Superior temporal gyrus (tissue), 1 donor: Measurements from ENCODE around the gene PNPLA2.

Source experiments
- DNase-seq: peaks from one replicate; pipeline ENCODE4 v3.0.0-alpha.2; 2016; ENCODE audit errors: extremely low spot score

PNPLA2 gene

GRCh38 chr11:816433-816779, 2.3 kb upstream of the PNPLA2 start:
- no peak for DNase-seq

GRCh38 chr11:819129-819931, 616 bp downstream of the PNPLA2 start:
- peak; percentile 90 for DNase-seq

- peak; percentile 25 for DNase-seq
Measured at GRCh38 chr11:819943-820649, 1.4 kb downstream of the PNPLA2 start.

- DNase-seq, result no peak
Measured at GRCh38 chr11:820655-821511, 2.2 kb downstream of the PNPLA2 start.

- DNase-seq, result no peak
Measured at GRCh38 chr11:821512-822371, 3.0 kb downstream of the PNPLA2 start.

GRCh38 chr11:823441-824291, 5.0 kb downstream of the PNPLA2 start:
- DNase-seq, result no peak

GRCh38 chr11:824292-824880, 5.7 kb downstream of the PNPLA2 start:
- DNase-seq, result peak; percentile 50

GRCh38 chr11:824942-825341, 6.2 kb downstream of the PNPLA2 start:
- DNase-seq, result no peak

GRCh38 chr11:825366-826226, 6.9 kb downstream of the PNPLA2 start:
- DNase-seq, result no peak

GRCh38 chr11:826227-826621, 7.5 kb downstream of the PNPLA2 start:
- no peak for DNase-seq

- DNase-seq, result no peak
Measured at GRCh38 chr11:826836-827145, 8.1 kb downstream of the PNPLA2 start.

GRCh38 chr11:827146-827896, 8.6 kb downstream of the PNPLA2 start:
- no peak for DNase-seq

GRCh38 chr11:827897-828192, 9.1 kb downstream of the PNPLA2 start, which contains the start of gene CRACR2B:
Gene CRACR2B, plus strand, starts transcription at chr11:827919. Its CDS starts 689 bp downstream, at chr11:828608.
- no peak for DNase-seq

GRCh38 chr11:828506-829175, 9.9 kb downstream of the PNPLA2 start:
- no peak for DNase-seq

GRCh38 chr11:829176-829846, 10.6 kb downstream of the PNPLA2 start:
- DNase-seq, result no peak

GRCh38 chr11:829847-830294, 11.2 kb downstream of the PNPLA2 start:
- DNase-seq, result no peak
